NAMALWA (cell line): ENCODE measurements around the gene KRTAP1-4.
"Not testable (repeated sequence)": the region's sequence is repeated elsewhere in the genome, so short reads cannot be mapped to it uniquely, and the experiment has no call there.

Experiments used
- DNase-seq: peaks from one replicate; pipeline ENCODE4 v3.0.0-alpha.2; 2015; ENCODE audit warnings: low spot score

KRTAP1-4 gene

GRCh38 chr17:41003926-41004325 is 26.1 kb downstream of the KRTAP1-4 start:
- DNase-seq: no peak

GRCh38 chr17:41002814-41003213 is 27.2 kb downstream of the KRTAP1-4 start:
- no peak for DNase-seq

GRCh38 chr17:41001795-41002194 is 28.2 kb downstream of the KRTAP1-4 start:
- no peak for DNase-seq

GRCh38 chr17:40999563-40999962 is 30.4 kb downstream of the KRTAP1-4 start, which contains the start of gene KRTAP3-2:
TSS of gene KRTAP3-2 (minus strand) at chr17:40999906. CDS start at chr17:40999853, 53 bp downstream.
- DNase-seq: not testable (repeated sequence)

DNA sequence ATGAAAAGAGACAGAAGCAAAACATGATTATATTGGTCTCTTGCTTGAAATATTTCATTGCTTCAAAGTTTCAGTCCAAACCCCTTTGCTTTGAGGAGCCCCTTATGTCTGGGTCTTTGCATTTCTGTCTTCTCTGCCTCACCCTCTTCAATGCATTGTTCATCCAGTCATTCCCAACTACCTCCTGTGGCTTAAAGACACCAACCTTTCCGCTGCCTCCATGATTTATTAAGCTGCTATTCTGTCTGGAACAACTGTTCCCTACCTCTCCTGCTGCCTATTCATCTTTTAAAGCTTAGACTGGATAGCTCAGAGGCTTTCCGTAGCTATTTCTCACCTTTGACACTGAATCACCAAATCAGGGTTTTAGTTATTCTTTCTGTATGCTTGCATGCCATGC is 32.6 kb downstream of the KRTAP1-4 start:
- no peak for DNase-seq

DNA sequence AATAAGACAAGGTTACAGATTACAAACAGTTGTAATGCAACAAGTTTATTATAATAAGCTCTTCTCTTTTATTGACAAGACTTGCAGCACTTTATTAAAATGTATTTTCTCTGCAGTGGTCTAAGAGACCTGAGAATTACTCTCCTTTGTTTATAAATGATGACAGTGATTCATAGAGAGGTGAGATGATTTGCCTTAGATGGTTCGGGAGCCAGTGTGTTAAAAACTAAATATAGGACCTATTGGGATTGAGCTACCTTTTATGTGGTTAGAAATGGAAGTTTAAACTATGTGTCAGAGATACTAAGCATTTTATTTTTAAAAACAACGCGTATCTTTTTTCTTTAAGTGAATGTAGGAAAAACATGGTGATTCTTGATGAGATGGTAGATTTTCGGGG is 33.2 kb downstream of the KRTAP1-4 start:
- DNase-seq: no peak

GRCh38 chr17:40995116-40995515 is 34.9 kb downstream of the KRTAP1-4 start:
- no peak for DNase-seq

GRCh38 chr17:40993839-40994238 is 36.2 kb downstream of the KRTAP1-4 start, which contains the start of gene KRTAP3-3:
TSS of gene KRTAP3-3 (minus strand) at chr17:40994164. CDS start at chr17:40994097, 67 bp downstream.
- no peak for DNase-seq

DNA sequence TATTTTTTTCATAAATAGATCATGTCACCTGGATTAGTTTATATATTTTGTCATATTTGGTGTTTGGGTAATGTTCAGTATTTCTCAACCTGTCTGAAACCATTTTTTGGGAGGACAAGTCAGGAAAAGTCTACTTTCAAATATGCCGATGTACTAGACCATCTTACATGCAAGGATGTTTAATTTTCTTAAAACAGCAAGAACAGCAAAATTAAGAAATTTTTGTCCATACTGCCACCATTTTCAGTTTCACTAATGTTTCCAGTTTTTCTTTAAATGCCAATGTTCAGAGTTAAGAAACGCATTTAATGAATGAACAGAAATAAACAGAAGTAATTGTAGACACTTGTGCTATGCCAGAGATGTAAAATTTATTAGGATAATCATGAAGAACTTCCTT is 36.9 kb downstream of the KRTAP1-4 start:
- DNase-seq: no peak

DNA sequence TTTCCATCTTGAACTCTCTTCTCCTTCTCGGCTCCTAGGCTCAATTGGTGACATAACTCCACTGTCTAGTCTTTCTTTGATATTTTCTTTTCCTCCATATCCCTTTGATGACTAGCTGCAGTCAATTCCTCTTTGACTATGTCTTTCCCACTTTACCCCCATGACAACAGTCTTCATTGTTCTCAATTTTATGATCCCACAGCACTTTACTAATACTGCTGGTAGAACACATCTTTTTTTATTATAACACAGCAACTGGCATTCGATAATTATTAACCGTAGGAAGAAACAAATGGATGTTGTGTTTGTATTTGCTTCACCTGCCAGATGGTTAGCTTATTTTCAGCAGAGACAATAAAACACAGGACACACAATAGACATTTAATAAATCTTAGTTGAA is 37.3 kb downstream of the KRTAP1-4 start:
- no peak for DNase-seq

GRCh38 chr17:40986920-40987319 is 43.1 kb downstream of the KRTAP1-4 start:
- DNase-seq: no peak

DNA sequence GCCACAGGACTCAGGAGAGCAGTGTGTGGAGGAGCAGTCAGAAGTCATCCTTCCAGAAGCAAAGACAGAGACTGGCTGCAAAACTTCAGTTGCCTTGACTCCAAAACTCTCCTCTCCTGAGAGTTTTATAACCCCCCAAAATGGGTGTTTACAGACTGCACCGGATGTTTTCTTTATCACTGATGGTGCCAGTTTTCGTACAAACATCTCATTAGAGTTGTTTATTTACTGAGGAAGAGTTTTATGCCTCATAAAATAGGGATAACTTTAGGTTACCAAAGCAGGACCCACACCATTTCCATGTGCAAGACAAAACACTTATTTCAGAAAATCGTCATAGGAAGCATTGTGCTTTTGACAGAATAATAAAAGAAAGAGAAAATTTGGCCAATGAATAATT is 45.8 kb downstream of the KRTAP1-4 start, which contains the start of gene KRT40:
KRT40 (minus strand) TSS at position 101 of the 400 bp plus-strand sequence; CDS start at position 48, 53 bp downstream.
- DNase-seq: no peak

GRCh38 chr17:40981115-40981514 is 48.9 kb downstream of the KRTAP1-4 start:
- no peak for DNase-seq

DNA sequence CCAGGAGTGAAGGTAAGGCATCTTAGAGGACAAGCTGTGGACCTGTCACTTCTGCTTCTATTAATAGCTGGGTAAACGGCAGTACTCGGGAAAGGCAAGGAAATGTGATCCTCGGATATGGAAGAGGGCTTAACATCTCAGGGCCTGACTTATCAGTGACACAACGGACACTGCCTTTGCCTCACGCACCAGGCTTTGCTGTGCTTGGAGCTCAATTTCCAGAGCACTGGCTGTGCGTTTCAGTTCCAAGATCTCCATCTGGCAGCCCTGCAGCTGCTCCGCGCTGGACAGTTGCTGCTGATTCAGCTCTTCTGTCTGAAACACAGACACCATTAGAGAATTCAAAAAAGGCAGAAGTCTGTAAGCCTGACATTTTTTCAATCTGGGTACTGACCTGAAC is 49.4 kb downstream of the KRTAP1-4 start:
- DNase-seq: no peak

GRCh38 chr17:40980117-40980516 is 49.9 kb downstream of the KRTAP1-4 start:
- DNase-seq: no peak
